ENCODE results near the gene CCDC91. TPM values are rescaled to one million over a fixed set of nuclear protein-coding genes. Genes with fewer than 3 reads are reported as not detected.
A peak's percentile ranks its signal among the peaks of the same experiment; 100 is the strongest.

The CCDC91 gene
- total and polyA plus RNA-seq, 9 of the 15 experiments (the other 6 are each of a cell fraction or from before 2014, with no cell fraction given) = 10.1 to 31.1 (median 26.3) TPM

- no peak for TF ChIP-seq ARID3B (CRISPR knock-in tag; IDR thresholded peaks at IDR 0.05; ENCODE audit: borderline replicate concordance)
- peak; percentile 84 for TF ChIP-seq CUX1 (CRISPR knock-in tag; IDR thresholded peaks at IDR 0.05)
- TF ChIP-seq ESRRB (CRISPR knock-in tag; IDR thresholded peaks at IDR 0.05; ENCODE audit: borderline replicate concordance) = no peak
- 0 out of 2 replicates have a peak, but pooled peaks have one; percentile 27 for TF ChIP-seq SMARCA4 (IDR thresholded peaks at IDR 0.05)
- no peak for TF ChIP-seq FOXK2 (conservative IDR thresholded peaks at IDR 0.05 in 1 of 2, IDR thresholded peaks at IDR 0.05 in 1 of 2; ENCODE audit: low read depth in 2 of 2)
- no peak for TF ChIP-seq NUFIP1 (IDR thresholded peaks at IDR 0.05; ENCODE audit: partially characterized antibody)
- TF ChIP-seq ZBTB8A (IDR thresholded peaks at IDR 0.05; ENCODE audit: partially characterized antibody) = no peak
- no peak; the same call in 1 of the 2 replicates for TF ChIP-seq ZNF740 (CRISPR knock-in tag; IDR thresholded peaks at IDR 0.05)
- TF ChIP-seq ZNF740 (tag; IDR thresholded peaks at IDR 0.05) = 0 out of 4 replicates have a peak, but pooled peaks of 1 of the 2 experiments have one; percentile 49
- 0 out of 2 replicates have a peak, but pooled peaks have one; percentile 58 for TF ChIP-seq GATAD2A (IDR thresholded peaks at IDR 0.05)
- TF ChIP-seq CHD2 (IDR thresholded peaks at IDR 0.05; ENCODE audit: low read depth, low read length) = no peak
- TF ChIP-seq WHSC1 (IDR thresholded peaks at IDR 0.05; ENCODE audit: low read length) = no peak
- no peak for TF ChIP-seq SREBF1 (IDR thresholded peaks at IDR 0.05; ENCODE audit: borderline replicate concordance, low read depth, low read length)
- TF ChIP-seq MITF (IDR thresholded peaks at IDR 0.05) = no peak
- TF ChIP-seq ZNF79 (CRISPR knock-in tag; IDR thresholded peaks at IDR 0.05; ENCODE audit: low read depth) = no peak
- 0 out of 2 replicates have a peak, but pooled peaks have one; percentile 30 for TF ChIP-seq ZEB2 (IDR thresholded peaks at IDR 0.05)
- 0 out of 2 replicates have a peak, but pooled peaks have one; percentile 4 for TF ChIP-seq OTX1 (CRISPR knock-in tag; IDR thresholded peaks at IDR 0.05)
- peak; percentile 55; the same call in 1 of the 2 replicates for TF ChIP-seq MEF2D (tag; conservative IDR thresholded peaks at IDR 0.05; ENCODE audit: low read depth)
- TF ChIP-seq E2F3 (CRISPR knock-in tag; IDR thresholded peaks at IDR 0.05) = peak; percentile 7; the same call in 1 of the 2 replicates
Observed at GRCh38 chr12:28191051-28192048, 1.1 kb downstream of the CCDC91 start (continued).
